ENCODE measurements around the gene AHCYL2.
"Not testable (repeated sequence)": the region's sequence is repeated elsewhere in the genome, so short reads cannot be mapped to it uniquely, and the experiment has no call there.

Gene AHCYL2

DNA sequence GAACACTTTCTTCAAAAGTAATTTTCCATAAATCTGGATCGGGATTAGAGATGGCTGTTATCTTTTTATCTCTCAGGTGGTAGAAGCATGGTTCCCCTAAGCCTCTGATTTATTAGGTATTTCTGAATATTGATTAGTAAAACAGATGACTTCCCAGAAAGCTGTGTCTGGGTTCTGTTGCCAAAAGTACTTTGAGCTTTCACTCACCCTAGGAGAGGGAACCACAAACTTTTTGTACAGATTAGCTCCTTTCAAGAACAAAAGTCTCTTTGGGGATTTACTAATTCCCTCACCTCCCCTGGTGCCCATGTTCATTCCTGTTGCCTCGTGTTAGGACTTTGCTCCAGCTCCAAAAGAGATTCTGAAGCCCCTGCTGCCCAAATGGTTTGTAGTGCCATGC lies 162.7 kb downstream of the AHCYL2 start:
- DNase-seq = no peak

DNA sequence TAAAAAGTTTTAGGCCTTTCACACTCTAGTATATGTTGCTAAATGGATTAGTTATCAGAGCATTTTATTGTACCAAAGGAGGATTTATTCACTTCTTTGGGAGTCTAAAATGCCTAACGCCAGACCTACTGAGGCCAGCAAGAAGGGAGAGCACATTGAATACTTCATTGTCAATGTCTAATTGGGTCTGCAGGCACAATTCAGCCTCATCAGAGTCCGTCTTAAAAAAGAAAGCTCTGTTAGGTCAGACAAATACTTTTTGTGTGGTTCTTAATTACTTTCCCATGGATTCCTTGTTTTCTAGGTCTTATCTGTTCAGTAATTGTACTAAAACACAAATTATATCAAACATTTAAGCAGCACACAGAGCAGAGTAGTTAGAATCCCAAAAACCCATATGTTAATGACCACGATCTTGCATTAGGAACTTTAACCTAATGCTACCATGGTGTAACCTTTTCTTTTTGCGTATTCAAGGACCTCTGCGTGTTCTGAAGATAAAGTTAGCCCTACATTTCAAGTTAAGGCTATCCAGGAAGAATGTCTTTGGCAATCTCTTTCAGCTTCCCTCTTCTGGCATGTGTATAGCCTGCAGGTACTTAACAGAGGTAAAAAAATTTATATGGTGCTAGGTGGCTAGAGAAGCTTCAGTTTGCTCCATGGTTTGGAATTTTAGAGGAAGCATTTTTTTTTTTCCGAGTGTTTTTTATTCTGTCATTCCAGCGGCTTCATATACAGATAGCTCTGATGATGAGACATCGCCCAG lies 163.7 kb downstream of the AHCYL2 start:
- no peak for DNase-seq

DNA sequence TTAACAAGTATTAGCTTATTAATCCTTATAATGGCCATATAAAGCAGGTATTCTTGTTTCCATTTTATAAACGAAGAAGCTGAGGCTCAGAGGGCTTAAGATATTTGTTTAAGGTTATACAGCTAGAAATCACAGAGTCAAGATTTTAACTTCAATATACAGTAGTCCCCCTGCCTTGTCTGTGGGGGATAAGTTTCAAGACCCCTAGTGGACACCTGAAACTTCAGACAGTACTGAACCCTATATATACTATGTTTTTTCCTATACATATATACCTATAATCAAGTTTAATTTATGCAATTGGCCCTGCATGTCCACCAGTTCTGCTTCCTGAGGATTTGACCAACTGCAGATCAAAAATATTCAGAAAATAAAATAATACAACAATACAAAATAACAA lies 165.0 kb downstream of the AHCYL2 start:
- no peak for DNase-seq

DNA sequence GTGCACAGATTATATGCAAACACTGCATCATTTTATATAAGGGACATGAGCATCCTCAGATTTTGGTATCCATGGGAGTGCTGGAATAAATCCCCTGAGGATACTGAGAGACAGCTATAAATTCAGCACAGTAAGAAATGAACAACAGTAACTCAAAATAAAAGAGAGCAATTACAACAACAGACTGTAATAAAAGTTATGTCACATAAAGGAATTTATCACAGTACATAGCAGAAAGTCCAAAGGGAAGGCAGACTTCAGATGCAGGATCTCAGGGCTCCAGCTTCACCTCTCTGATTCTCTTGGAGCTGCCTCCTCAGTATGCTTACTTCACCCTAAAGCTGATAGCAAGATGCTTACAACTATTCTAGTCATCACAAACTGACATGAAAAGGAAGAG lies 165.5 kb downstream of the AHCYL2 start:
- no peak for DNase-seq

DNA sequence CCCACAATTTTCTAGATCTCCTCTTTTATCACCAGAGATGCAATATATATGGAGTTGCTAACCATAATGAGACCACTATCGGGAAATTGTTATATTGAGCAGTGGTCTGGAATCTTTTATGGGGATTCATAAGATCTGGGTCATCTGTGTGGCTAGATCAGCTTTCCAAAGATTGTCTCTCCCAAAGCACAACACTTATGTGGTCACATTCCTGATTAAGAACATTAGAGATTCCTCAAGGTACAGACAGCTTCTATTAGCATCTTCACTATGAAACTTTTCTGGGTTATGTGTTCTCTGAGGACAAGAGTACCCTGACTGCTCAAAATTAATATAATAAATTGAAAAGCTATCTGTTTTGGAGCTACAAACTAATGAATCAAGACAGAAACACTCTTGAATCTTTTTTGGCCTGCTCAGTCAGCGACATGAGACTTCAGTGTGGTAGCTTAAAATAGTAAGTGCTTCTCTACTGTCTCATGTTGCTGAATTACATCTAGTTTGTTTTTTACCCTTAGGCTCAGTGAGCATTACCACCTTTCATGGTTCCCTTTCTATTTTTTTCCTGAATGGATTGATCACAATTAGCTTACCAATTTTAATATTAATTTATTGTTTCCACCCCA lies 166.8 kb downstream of the AHCYL2 start:
- no peak for DNase-seq

DNA sequence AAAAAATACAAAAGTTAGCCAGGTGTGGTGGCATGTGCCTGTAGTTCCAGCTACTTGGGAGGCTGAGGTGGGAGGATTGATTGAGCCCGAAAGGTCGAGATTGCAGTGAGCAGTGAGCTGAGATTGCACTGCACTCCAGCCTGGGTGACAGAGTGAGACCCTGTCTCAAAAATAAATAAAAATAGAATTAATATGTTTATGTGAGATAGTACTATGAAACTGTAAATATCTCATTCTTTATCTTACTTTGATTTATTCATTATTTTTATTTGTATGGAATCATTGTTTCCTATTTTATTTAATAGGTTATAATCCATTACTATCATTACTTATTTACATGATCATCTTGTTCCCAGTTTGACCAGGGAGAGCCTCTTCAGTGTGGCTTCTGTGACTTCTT lies 168.4 kb downstream of the AHCYL2 start:
- no peak for DNase-seq

DNA sequence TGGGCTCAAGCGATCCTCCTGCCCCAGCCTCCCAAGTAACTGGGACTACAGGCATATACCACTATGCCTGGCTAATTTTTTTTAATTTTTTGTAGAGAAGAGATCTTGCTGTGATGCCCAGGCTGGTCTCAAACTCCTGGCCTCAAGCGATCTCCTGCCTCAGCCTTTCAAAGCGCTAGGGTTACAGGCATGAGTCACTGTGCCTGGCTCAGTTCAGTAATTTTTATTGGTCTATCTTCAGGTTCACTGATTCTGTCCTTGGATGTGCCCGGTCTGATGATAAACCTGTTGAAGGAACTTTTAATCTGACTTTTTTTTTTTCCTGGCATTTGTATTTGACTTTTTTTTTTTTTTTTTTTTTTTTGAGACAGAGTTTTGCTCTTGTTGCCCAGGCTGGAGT lies 169.3 kb downstream of the AHCYL2 start:
- DNase-seq = no peak

DNA sequence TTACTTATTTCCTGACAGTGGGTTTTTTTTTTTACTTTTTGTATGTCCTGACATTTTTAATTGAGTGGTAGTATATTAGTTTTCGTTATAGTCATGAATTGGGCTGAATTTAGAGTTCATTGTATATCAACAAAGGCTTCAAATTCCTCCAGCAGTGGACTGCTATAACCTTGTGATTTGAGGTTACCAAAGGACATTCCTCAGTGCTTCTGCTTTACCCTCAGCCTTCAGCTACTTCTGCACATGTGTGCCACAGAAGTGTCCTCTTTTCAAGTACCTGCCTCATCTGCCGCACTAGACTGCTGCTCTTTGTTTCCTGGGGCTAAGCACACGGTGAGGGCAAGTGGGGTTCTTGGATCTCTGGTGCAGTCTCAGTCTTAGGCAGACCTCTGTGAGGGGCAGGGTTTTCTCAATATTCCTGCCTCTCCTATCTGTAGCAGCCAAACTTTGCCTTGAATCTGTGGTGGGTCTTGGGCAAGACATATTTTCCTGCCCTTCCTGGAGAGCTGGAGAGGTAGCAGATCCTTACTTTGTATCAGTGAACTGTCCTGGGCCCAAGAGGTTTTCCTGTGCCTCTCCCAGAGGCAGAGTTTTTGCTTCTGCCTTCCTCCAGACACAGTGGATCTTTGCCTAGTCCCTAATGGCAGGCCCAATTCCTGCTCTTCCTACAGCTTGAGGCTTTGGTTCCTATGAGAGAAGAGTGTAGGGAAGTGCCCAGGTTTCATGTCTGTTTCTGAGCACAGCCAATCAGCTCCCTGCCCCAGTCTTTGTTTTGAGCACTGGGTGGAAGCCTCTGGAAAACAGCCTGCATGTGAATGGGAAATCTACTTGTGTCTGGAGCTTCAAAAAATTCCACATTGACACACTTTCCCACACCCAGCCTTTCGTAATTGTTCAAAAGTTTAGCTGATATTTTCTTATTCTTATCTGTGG lies 170.4 kb downstream of the AHCYL2 start:
- DNase-seq = no peak

DNA sequence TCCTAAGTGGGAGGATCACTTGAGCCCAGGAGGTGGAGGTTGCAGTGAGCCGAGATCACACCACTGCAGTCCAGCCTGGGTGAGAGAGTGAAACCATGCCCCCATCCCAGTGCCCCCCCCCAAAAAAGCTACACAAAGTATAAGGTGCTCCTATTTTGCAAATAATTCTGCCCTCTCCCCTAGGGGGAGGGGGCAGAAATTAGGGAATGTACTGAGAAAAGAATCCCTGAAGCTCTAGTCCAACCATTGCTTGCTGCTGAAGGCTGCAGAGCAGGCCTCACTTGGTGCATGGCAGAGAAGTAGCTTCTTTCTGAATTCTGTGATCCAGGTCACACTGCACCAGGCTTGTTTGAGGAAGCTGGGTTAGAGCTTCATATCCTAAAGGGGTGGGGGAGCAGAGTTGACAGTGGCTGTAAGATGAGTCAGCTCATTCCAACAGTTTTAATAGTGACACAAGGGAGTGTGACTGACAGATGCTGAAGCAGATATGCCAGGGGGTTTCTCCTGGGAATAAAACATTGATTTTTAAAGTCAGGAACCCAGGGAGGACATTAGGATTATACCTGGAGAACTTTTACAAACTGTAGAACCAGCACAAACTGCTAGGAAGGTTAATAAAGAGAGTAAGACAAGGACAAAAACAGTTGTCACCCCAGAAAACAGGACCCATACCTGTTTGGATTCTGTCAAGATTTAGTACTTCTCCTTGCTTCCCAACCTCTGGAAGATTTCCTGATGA lies 176.6 kb downstream of the AHCYL2 start:
- no peak for DNase-seq

DNA sequence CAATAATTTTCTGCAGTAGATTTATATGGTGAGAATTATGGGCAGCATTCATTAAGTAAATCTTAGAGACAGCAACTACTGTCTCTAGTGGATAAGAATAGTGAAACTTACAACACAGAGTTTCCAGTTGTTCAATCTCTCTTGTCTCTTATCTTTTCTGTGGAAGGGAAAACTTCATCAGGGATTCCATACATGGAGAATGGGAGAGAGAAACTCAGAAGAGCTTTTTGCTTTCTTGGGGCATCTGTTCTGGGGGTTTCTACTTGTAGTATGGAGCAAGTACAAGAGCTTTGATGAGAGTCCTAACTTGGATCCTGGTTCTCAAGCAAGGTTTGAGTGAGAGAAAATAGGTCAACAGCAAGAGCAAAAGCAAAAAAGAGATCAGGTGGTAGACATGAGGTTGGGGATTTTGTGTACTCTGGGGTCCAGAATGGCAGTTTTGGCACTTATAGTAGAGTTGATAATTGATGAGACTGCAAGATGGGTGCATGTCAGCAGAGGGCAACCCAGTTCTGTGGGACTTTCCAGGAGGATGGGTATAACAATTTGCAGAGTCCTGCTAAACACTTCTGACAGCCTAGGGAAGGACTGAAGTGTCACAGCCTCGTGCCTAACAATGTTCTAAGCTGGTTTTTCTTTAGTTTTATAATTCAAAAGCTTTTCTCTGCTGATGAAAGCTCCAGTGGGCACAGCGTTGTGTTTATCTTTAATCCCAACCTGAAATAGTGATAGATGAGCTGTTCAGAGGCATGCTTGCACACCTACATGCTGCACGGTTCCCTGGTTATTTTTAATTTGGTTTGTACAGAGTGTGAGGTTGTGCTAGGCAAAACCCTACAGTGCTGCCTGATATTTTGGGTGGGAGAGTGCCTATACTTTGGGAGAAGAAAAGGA lies 177.4 kb downstream of the AHCYL2 start:
- DNase-seq = no peak

DNA sequence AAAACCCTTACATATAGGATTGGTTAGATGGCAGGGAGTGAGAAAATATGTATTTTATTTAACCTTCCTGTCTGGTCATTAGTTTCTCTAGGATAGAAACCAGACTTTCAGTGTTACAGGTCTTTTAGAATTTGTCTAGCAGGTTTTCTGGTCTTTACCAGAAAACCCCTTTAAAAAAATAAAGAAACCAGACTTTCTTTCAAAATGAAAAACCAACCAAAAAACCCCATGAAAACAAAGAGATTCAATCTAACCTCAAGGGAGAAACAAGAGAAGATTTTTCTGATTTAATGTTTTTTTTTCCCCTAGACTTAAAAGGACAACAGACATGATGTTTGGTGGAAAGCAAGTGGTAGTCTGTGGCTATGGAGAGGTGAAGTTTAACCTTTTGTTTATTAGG lies 180.7 kb downstream of the AHCYL2 start:
- DNase-seq = no peak

DNA sequence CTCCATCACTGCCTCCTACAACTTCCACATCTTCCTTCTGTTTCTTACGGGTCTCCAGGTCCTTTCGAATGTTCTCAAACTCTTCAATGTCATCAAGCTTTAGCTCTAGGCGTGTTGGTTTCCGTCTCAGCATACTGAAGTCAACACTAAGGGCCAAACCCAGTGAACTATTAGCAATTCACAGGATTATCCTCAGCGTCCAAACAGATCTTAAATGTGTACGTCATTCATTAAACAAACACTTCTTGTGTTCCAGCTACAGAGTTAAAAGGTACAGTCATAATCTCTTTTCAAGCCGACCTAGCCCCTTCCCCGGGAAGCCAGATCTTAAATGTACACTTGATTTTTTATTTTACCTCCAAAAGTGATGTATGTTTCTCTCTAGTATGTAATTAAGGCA lies 185.4 kb downstream of the AHCYL2 start:
- not testable (repeated sequence) for DNase-seq

DNA sequence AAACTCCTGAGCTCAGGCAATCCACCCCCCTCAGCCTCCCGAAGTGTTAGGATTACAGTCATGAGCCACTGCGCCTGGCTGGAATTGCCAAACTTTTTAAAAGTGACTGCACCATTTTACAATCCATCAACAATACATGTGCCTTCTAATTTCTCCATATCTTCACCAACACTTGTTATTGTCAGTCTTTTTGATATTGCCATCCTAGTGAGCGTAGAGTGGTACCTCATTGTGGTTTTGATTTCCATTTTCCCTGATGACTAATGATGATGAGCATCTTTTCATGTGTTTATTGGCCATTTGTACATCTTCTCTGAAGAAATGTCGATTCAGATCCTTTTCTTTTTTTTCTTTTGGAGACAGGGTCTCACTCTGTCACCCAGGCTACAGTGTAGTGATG lies 187.7 kb downstream of the AHCYL2 start:
- no peak for DNase-seq

DNA sequence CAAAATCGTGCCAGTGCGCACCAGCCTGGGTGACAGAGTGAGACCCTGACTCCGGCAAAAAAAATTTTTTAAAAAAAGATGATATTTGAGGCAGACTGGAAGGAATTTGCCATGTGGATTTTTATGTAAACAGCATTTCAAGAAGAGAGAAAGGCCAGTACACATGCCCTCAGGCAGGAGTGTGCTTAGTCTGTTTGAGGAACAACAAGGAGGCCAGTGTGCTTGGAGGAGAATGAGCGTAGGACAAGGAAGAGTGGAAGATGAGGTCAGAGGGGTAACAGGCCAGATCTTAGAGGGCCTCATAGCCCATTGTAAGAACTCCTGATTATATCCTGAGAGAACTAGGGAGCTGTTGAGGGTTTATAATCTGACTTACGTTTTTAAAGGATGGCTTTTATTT lies 192.2 kb downstream of the AHCYL2 start:
- no peak for DNase-seq

DNA sequence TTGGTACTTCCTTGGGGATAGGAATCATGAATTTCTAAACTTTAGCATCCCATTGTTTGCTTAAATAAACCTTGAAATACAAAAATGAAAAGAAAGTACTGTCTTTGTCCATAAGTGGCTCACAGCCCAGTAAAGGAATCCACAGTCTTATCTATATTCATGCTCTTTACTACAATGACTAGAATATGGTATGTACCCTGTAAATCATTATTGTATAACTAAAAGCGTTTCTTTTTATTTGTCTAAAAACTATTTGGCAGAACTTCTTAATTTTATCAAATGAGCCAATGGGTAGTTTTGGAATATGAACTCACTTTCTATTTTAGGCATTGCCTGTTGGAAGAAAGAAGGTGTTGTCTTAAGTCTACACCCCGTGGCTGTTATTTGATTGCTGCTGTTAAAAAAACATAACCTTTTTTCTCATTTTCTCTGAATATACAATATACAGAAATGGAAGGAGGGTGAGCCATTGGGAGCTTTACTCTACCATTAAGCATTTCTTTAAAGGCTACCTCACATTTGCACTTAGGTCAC lies 197.0 kb downstream of the AHCYL2 start:
- DNase-seq = no peak

DNA sequence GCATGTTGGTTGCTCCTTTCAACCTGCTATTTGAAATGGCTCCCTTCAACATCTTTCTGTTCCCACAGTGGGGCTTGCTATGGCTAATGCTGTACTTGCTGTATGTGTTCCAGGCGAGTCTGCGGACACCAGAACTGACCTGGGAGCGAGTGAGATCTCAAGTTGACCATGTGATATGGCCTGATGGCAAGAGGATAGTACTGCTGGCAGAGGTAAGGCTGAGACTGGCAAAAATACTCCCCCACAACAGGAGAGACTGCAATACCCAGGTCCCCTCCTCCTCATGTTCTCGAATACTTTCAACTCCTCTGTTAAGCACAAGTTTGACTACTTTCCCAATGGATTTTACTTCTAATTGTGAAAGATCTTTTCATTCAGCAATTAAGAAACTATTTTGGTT lies 197.9 kb downstream of the AHCYL2 start:
- DNase-seq = no peak

DNA sequence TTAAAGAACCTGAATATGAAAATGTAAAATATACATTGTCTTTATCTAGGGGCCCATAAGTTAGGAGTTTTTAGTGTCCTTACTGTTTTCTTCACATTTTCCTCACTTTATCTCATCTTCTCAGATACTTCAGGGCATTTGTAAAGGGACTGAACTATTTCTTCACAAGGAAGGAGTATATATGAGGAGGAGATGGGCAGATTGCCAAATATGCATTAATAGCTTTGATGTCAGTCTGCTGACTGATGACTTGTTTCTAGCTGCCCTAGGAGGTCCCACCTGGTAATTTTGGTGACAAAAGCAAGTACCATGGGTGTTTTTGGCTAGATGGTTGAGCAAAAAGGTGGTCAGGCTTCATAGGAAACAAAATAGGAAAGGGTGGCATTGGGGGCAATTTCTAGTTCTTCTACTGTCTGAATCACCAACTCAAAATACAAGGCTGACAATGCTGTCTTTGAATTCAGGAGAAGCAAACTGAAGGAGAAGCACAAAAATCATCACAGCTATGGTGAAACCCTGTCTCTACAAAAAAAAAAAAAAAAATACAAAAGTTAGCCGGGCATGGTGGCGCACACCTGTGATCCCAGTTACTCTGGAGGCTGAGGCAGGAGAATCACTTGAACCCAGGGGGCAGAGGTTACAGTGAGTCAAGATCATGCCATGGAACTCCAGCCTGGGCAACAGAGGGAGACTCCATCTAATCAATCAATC lies 199.0 kb downstream of the AHCYL2 start:
- no peak for DNase-seq

DNA sequence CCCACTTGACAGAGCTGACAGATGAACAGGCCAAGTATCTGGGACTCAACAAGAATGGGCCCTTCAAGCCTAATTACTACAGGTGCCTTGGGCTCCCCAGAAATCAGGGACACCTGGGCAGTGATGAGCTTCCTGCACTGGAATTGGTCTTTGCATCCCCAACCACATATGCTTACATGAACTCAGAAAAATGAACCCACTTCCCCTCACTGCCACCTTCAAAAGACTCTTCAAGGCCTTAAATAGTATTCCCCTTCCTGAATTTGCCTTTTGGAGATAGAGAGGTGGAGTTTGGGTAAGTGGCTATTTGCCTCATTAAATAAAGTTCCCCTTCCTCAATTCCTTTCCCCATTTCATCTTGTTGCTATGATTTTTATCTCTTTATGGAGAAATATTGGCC lies 201.7 kb downstream of the AHCYL2 start:
- no peak for DNase-seq

DNA sequence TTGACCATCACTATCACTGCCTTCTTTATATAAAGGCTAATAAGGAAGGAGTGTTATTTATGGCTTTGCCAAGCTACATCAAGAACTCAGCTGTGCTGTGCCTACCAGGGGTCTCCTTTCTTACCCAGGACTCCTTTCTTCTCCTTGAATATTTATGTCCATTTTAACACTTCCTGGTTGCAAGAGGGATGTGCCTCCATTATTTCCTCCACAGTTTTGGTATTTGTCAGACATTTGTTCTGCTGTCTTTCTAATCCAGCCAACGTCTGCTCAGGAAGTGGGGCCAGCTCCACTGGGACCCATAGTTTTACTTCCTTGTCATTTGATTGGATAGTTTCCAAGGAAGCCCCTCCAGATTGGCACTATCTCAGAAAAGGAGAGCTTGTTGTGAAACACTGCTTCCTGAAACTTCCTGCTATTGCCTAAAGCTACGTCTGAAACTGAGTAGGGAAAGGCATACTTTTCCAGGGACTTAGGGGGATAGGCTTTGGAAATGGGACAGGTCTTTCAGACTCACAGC lies 202.8 kb downstream of the AHCYL2 start:
- no peak for DNase-seq

DNA sequence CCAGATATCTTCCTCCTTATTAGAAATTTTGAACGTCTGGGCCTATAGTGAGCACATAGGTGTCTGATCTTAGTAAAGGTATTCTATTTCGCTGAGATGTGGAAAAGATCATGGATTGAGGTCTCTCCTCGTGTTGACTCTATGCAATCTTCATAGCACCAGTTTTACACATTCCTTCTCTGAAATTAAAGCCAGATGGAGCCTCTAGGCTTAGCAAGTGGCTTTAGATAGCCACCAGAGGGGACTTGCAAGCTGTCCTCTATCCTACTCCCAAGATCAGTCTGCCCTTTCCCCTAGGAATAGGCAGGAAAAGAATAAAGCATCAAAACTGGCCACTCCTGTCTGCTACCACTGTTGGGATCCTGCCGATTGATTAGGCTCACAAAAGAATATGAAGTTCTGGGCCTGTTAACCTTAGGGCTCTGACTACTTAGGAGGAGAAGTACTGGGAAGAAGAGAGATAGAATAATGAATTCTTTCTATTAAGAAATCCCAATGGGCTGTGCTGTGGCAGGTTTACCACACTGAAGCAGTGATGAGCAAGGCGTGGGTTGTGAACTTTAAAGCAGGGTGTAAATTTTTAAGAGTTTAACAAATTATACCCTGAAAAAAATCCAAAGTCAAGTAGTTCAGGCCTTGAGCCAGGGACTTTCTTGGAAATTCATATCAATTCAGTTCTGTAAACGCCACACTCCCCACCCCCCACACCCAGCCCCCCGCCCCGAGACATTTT lies 207.2 kb downstream of the AHCYL2 start:
- no peak for DNase-seq

All from NCI-H2081 (cell line).